Mucosa of descending colon (tissue), 3 donors: ENCODE measurements around the gene IL1RL2. TPM values are rescaled to one million over a fixed set of nuclear protein-coding genes. Genes with fewer than 3 reads are reported as not detected.

Experiments used
- ATAC-seq: fragments of 200-7000 bp; cut with Tn5 transposase; one replicate; pipeline ENCODE4 v1.9.1; 2020; ENCODE audit warnings: mild to moderate bottlenecking, moderate library complexity
- DNase-seq, 3 donors: peaks; one replicate each; pipeline ENCODE4 v3.0.0-alpha.2; 2020
- H3K36me3 ChIP-seq: fragments of 200-600 bp; one replicate; pipeline ENCODE4 v1.8.0; 2021; ENCODE audit warnings: low read depth, mild to moderate bottlenecking
- H3K4me1 ChIP-seq: fragments of 200-600 bp; one replicate; pipeline ENCODE4 v1.8.0; 2021; ENCODE audit warnings: low read depth, mild to moderate bottlenecking
- H3K4me3 ChIP-seq: fragments of 200-600 bp; one replicate; pipeline ENCODE4 v1.8.0; 2021; ENCODE audit warnings: mild to moderate bottlenecking
- H3K9me3 ChIP-seq: fragments of 200-600 bp; one replicate; pipeline ENCODE4 v1.8.0; 2021; ENCODE audit warnings: mild to moderate bottlenecking
- CTCF ChIP-seq: fragments of 200-600 bp; IDR thresholded peaks from one replicate; pipeline ENCODE4 v1.8.0; 2022; ENCODE audit warnings: antibody characterized with exemption, mild to moderate bottlenecking
- intact Hi-C, 2 donors: fragments of 100-400 bp; cut with DNase I in 1 of 2; cut with micrococcal nuclease in 1 of 2; formaldehyde crosslinking; loops; one replicate each; pipeline versions ENCODE4 v1.11.0 to v1.11.1; 2022; cut with DNase I, micrococcal nuclease
- total RNA-seq, 3 donors: library from RNA; stranded (reverse); fragmentation: NEBNext Ultra II Directional in 2 of 3; extraction: Animal tissue kit (Norgen Biotek cat#: 25700) in 2 of 3; gene quantifications; one replicate each; pipeline versions ENCODE4 v1.2.1 to v1.2.4, GENCODE V29; 2021 to 2023
- donor health status: DM: no; HTN: no; CAD: no; lungs with moderate emphysema.
- donor health status: DM: no; HTN: no; CAD: no.
- donor health status: DM: no; HTN: yes; CAD: no.

Gene IL1RL2
- total RNA-seq, 3 donors from 2014 or later, result 1.5 to 1.7 (median 1.5) TPM

GRCh38 chr2:102176172-102176571 is 10.7 kb upstream of the IL1RL2 start:
- DNase-seq, result no peak
- H3K36me3 ChIP-seq, result no peaks in the 10 kb centered on the region
- ATAC-seq, result no peak
- intact Hi-C loops, result loop anchor here in 1 of 2 donors (10.0 kb wide), 1 partner anchor 69 kb away; no protein-coding TSS in a partner anchor
- TF ChIP-seq CTCF, result no peak
- no peak overlapping the region for H3K4me3 ChIP-seq
- H3K9me3 ChIP-seq, result no peaks in the 10 kb centered on the region
- H3K4me1 ChIP-seq, result no peaks in the 10 kb centered on the region

GRCh38 chr2:102177814-102178478 is 8.9 kb upstream of the IL1RL2 start:
- H3K4me1 ChIP-seq, result no peaks in the 10 kb centered on the region
- DNase-seq (no peak), ATAC-seq (no peak)
- intact Hi-C loops, result loop anchor here in 1 of 2 donors (10.0 kb wide), 1 partner anchor 67 kb away; no protein-coding TSS in a partner anchor
- no peaks in the 10 kb centered on the region for H3K9me3 ChIP-seq
- no peak overlapping the region for H3K4me3 ChIP-seq
- TF ChIP-seq CTCF, result no peak
- H3K36me3 ChIP-seq, result no peaks in the 10 kb centered on the region

- H3K4me1 ChIP-seq, result no peaks in the 10 kb centered on the region
- ATAC-seq (no peak), DNase-seq (no peak)
- intact Hi-C loops, result loop anchor here in 1 of 2 donors (10.0 kb wide), 1 partner anchor 66 kb away; no protein-coding TSS in a partner anchor
- H3K4me3 ChIP-seq, result no peak overlapping the region
- no peaks in the 10 kb centered on the region for H3K9me3 ChIP-seq
- no peak for TF ChIP-seq CTCF
- H3K36me3 ChIP-seq, result no peaks in the 10 kb centered on the region
Observed at GRCh38 chr2:102179061-102179460, 7.8 kb upstream of the IL1RL2 start.

- H3K4me1 ChIP-seq, result no peaks in the 10 kb centered on the region
- DNase-seq (no peak), ATAC-seq (no peak)
- no peak overlapping the region for H3K4me3 ChIP-seq
- no peak for TF ChIP-seq CTCF
- H3K9me3 ChIP-seq, result no peaks in the 10 kb centered on the region
- intact Hi-C loops, result loop anchor here (10.0 kb wide), 1 partner anchor 65 kb away; no protein-coding TSS in a partner anchor
- H3K36me3 ChIP-seq, result no peaks in the 10 kb centered on the region
Observed at GRCh38 chr2:102179788-102180686, 6.8 kb upstream of the IL1RL2 start.

- no peaks in the 10 kb centered on the region for H3K36me3 ChIP-seq
- H3K4me1 ChIP-seq, result no peaks in the 10 kb centered on the region
- intact Hi-C loops, result loop anchor here in 1 of 2 donors (10.0 kb wide), 1 partner anchor 64 kb away; no protein-coding TSS in a partner anchor
- ATAC-seq, result no peak
- no peak overlapping the region for H3K4me3 ChIP-seq
- H3K9me3 ChIP-seq, result no peaks in the 10 kb centered on the region
- no peak for TF ChIP-seq CTCF
- DNase-seq, result no peak
Observed at GRCh38 chr2:102180687-102180999, 6.2 kb upstream of the IL1RL2 start.
